Glutamatergic neuron (in vitro differentiated cells): ENCODE measurements around the gene IPMK. TPM values are rescaled to one million over a fixed set of nuclear protein-coding genes. Genes with fewer than 3 reads are reported as not detected.

Source experiments
- DNase-seq: peaks from one replicate; pipeline ENCODE4 v3.0.0; 2022
- H3K27ac Mint-ChIP-seq: one replicate; pipeline ENCODE4 v1.8.0; 2020; ENCODE audit warnings: mild to moderate bottlenecking, mixed read lengths, inconsistent platforms; ENCODE audit not compliant: unreplicated experiment
- H3K27me3 Mint-ChIP-seq: one replicate; pipeline ENCODE4 v1.8.0; 2020; ENCODE audit warnings: mild to moderate bottlenecking, moderate library complexity, mixed read lengths, inconsistent platforms; ENCODE audit not compliant: unreplicated experiment
- H3K36me3 Mint-ChIP-seq: one replicate; pipeline ENCODE4 v1.8.0; 2020; ENCODE audit warnings: mild to moderate bottlenecking, mixed read lengths, inconsistent platforms; ENCODE audit not compliant: unreplicated experiment
- H3K4me1 Mint-ChIP-seq: one replicate; pipeline ENCODE4 v1.8.0; 2020; ENCODE audit warnings: mild to moderate bottlenecking, low read depth, mixed read lengths, inconsistent platforms; ENCODE audit not compliant: unreplicated experiment
- H3K4me3 Mint-ChIP-seq: one replicate; pipeline ENCODE4 v1.8.0; 2020; ENCODE audit warnings: mild to moderate bottlenecking, mixed read lengths, inconsistent platforms; ENCODE audit not compliant: unreplicated experiment
- H3K9me3 Mint-ChIP-seq: one replicate; pipeline ENCODE4 v1.8.0; 2020; ENCODE audit warnings: mild to moderate bottlenecking, moderate library complexity, mixed read lengths, inconsistent platforms; ENCODE audit not compliant: unreplicated experiment
- total RNA-seq: library from RNA; stranded (reverse); fragmentation: NEBNext Ultra II Directional; extraction: Animal tissue kit (Norgen Biotek cat#: 25700); gene quantifications from one replicate; pipeline ENCODE4 v1.2.1, GENCODE V29; 2021; ENCODE audit not compliant: unreplicated experiment
- TF ChIP-seq, protein P1 (sequence below): fragments of 200-600 bp; sonication (generic); IDR thresholded peaks from one replicate; pipeline ENCODE4 v1.5.0; 2021; ENCODE audit not compliant: partially characterized antibody, unreplicated experiment

Gene IPMK
- total RNA-seq, 1 donor from 2014 or later: 7.6 TPM

DNA sequence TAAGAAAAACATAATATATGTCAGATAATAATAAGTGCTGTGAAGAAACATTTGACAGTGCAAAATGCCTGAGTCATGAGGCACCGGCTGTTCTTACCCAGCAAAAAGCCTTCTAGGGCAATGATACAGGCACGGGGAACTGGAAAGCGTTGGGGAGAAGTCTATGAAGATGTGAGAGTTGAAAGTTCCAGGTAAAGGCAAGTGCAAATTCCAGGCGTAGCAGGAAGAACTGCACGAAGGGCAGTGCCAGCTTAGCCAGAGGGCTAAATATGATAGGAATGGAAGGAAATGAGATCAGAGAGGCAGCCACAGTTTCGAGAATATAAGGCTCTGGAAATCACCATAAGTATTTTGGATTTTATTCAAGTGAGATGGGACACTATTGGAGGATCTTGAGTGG, 87.0 kb downstream of the IPMK start:
- TF ChIP-seq, protein P1, sequence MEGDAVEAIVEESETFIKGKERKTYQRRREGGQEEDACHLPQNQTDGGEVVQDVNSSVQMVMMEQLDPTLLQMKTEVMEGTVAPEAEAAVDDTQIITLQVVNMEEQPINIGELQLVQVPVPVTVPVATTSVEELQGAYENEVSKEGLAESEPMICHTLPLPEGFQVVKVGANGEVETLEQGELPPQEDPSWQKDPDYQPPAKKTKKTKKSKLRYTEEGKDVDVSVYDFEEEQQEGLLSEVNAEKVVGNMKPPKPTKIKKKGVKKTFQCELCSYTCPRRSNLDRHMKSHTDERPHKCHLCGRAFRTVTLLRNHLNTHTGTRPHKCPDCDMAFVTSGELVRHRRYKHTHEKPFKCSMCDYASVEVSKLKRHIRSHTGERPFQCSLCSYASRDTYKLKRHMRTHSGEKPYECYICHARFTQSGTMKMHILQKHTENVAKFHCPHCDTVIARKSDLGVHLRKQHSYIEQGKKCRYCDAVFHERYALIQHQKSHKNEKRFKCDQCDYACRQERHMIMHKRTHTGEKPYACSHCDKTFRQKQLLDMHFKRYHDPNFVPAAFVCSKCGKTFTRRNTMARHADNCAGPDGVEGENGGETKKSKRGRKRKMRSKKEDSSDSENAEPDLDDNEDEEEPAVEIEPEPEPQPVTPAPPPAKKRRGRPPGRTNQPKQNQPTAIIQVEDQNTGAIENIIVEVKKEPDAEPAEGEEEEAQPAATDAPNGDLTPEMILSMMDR: no peak
- Mint-ChIP-seq H3K27me3 (no peaks in the 10 kb centered on the region), H3K9me3 (no peaks in the 10 kb centered on the region), H3K4me1 (no peaks in the 10 kb centered on the region), H3K36me3 (no peaks in the 10 kb centered on the region), H3K4me3 (no peak overlapping the region), H3K27ac (no peak overlapping the region)
- DNase-seq: no peak

DNA sequence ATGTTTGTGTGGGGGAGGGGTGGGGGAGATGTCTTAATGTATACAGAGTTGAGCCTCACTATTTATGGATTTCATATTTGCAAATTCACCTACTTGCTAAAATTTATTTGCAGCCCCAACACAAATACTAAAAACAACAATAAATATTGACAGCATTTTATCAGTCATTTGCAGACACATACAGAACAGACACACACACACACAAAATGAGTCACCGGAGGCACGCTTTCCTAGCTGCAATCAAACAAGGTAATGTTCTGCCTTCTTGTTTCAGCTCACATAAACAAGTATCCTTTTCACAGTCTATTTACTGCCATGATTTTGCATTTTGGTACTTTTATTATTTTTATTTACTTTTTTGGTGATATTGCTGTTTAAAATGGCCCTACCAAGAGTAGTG, 88.5 kb downstream of the IPMK start:
- Mint-ChIP-seq H3K9me3 (no peaks in the 10 kb centered on the region), H3K4me1 (no peaks in the 10 kb centered on the region)
- no peak for DNase-seq

DNA sequence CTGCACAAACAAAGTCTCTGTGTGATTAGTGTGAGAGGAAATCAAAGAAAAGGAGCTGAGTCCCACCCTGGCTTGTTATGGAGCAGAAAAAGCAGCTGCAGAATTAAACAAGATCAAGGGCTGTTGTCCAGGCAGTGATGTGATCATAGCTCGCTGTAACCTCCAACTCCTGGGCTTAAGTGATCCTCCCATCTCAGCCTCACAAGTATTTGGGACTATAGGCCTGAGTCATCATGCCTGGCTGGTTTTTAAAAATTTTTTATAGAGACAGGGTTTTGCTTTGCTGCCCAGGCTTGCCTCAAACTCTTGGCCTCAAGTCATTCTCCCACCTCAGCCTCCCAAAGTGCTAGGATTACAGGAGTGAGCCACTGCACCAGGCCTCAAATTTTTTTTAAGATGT, 88.9 kb downstream of the IPMK start:
- TF ChIP-seq, protein P1: no peak
- Mint-ChIP-seq H3K27ac (no peak overlapping the region), H3K4me3 (no peak overlapping the region), H3K9me3 (no peaks in the 10 kb centered on the region), H3K36me3 (no peaks in the 10 kb centered on the region), H3K4me1 (no peaks in the 10 kb centered on the region), H3K27me3 (no peaks in the 10 kb centered on the region)
- no peak for DNase-seq

More for the DNA sequence above, 88.5 kb downstream of the IPMK start:
- Mint-ChIP-seq H3K36me3 (no peaks in the 10 kb centered on the region), H3K27ac (no peak overlapping the region), H3K27me3 (no peaks in the 10 kb centered on the region), H3K4me3 (no peak overlapping the region)
- TF ChIP-seq, protein P1: no peak

- Mint-ChIP-seq H3K27me3 (no peaks in the 10 kb centered on the region), H3K4me3 (no peak overlapping the region), H3K4me1 (no peaks in the 10 kb centered on the region), H3K36me3 (no peaks in the 10 kb centered on the region), H3K9me3 (no peaks in the 10 kb centered on the region), H3K27ac (no peak overlapping the region)
- TF ChIP-seq, protein P1: peak; percentile 86
- DNase-seq: no peak
These were observed 90.2 kb downstream of the IPMK start for GRCh38 chr10:58177362-58177947.

- Mint-ChIP-seq H3K4me1 (no peaks in the 10 kb centered on the region), H3K36me3 (no peaks in the 10 kb centered on the region), H3K27ac (no peak overlapping the region), H3K27me3 (no peaks in the 10 kb centered on the region), H3K9me3 (no peaks in the 10 kb centered on the region), H3K4me3 (no peak overlapping the region)
- TF ChIP-seq, protein P1: no peak
- DNase-seq: no peak
These were observed 91.4 kb downstream of the IPMK start for GRCh38 chr10:58175990-58176900.
